Fibroblast of skin of abdomen (primary cell): ENCODE results near the gene SNW1. TPM values are rescaled to one million over a fixed set of nuclear protein-coding genes. Genes with fewer than 3 reads are reported as not detected.
"Not testable (repeated sequence)": the region's sequence is repeated elsewhere in the genome, so short reads cannot be mapped to it uniquely, and the experiment has no call there.

Source experiments
- DNase-seq: peaks from one replicate; pipeline ENCODE4 v3.0.0-alpha.2; 2013
- polyA plus RNA-seq, 2 experiments: library from polyadenylated mRNA; unstranded; fragments of 120-200 nt; gene quantifications; one replicate each; pipeline ENCODE4 v1.2.1, GENCODE V29; 2013; ENCODE audit not compliant: insufficient read length in 2 of 2

SNW1 gene
- polyA plus RNA-seq (2013, experiment 1 of 2; ENCODE audit: insufficient read length) = 66.9 TPM
- 64.1 TPM for polyA plus RNA-seq (2013, experiment 2 of 2; ENCODE audit: insufficient read length)

DNA sequence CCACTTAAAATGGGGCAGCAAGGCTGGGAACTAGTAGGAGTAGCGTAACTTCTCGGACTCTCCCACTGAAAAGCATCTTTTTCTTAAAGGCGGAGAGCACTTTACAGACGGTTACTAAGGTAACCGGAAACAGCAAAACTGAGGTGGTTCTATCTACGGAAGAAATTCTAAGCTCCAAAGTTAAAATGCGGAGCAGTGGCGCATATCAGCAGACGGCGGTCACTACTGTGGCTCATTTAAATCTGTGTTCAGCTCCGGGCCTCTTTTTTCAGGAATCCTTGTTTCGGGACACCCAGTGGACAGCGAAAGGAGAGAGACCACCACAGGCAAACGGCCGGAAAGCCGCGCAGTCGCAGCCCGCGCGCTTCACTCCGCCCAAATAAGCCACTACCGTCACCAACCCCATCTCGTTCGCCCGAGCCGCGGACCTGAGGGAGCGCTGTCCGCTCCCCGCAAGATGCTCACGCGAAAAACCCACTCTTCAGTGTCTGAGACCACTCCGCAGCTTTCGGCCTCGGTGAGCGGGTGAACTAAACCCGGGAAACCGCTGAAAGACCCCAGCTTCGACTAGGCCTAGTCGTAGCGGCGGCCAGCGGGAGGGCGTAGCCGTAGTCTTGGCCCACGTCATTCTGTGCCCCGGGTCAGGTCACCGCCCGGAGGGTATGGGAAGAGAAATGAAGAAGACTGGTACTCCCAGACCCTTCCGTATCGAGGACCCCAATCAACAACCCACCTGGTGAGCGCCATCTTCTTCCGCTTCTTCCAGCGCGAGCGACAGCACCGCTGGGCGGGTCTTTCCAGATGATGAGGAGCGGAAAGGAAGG is at the start of gene SNW1:
Gene SNW1 (minus strand): TSS at position 776 of the 824 bp plus-strand sequence. CDS start 29 bp downstream, at position 747.
- DNase-seq = peak; percentile 92

DNA sequence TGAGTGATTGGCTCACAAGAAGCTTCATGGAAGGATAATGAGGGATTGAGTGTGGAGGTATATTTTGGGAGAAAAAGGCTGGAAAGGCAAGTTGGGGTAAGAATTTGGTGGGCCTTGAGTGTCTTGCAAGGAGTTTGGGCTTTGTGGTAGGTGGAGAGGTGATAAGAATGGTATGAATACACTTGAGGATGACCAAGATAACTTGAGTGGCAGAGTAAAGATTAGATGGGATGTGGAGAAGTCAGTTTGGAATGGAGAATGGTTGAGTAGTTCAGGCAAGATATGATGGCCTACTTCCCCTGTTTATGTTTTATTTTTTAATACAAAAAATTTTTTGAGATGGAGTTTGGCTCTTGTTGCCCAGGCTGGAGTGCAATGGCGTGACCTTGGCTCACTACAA is 48.1 kb upstream of the SNW1 start:
- no peak for DNase-seq

DNA sequence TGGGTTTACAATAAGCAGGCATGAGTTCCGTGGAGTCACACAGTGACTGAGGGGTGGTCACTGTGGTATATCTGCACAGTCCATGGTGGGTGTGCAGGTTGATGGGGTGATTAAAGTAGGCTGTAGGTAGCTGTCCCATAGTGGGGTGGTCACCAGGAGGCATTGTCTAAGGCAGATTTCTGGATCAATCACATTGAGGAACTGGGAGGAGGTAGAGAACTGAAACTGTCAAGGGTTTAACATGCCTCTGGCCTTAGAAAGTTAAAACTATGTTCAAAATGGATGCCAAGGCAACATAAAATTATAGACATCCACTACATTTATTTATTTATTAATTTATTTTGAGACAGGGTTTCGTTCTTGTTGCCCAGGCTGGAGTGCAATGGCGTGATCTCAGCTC is 47.3 kb upstream of the SNW1 start:
- no peak for DNase-seq

DNA sequence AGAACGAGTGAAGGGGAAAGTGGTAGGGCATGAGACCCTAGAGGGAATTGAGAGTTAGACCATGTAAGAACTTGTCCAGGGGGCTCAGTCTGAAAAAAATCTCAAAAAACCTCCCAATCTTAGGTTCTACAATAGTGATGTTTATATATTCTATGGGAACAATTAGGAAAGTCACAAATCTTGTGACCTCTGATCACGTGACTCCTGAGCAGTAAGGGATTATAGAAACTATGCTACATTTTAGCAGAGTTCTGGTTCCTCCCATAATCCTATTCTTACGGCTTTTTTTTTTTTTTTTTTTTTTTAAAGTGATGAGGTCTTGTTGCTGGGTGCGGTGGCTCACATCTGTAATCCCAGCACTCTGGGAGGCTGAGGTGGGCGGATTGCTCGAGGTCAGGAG is 44.8 kb upstream of the SNW1 start:
- no peak for DNase-seq

DNA sequence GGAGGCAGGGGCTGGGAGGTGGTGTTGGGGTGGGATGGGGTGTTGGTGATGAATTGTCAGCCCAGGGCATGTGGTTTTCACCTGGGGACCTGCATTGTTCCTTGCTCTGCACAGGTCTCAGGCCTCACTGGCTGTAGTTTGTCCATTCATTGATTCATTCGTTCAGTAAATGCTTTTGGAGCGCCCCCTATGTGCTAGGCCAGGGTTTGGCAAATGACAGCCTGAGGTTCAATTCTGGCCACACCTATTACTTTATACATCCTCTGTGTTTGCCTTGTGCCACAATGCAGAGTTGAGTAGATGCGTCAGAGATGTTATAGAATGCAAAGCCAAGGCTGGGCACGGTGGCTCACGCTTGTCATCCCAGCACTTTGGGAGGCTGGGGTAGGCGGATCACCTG is 43.6 kb upstream of the SNW1 start:
- no peak for DNase-seq

DNA sequence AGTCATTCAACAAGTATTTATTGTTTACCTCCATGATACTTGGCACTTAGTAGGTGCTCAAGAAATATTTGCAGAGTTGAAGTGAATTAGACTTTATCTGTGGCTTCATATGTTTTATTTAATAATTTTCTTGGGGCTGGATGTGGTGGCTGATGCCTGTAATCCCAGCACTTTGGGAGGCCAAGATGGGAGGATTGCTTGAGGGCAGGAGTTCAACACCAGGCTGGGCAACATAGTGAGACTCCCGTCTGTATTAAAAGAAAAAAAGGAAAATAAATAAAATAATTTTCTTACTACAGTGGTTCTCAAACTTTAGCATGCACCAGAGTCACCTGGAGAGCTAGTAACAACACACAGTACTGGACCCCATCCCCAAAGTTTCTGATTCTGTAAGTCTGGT is 39.9 kb upstream of the SNW1 start:
- no peak for DNase-seq

DNA sequence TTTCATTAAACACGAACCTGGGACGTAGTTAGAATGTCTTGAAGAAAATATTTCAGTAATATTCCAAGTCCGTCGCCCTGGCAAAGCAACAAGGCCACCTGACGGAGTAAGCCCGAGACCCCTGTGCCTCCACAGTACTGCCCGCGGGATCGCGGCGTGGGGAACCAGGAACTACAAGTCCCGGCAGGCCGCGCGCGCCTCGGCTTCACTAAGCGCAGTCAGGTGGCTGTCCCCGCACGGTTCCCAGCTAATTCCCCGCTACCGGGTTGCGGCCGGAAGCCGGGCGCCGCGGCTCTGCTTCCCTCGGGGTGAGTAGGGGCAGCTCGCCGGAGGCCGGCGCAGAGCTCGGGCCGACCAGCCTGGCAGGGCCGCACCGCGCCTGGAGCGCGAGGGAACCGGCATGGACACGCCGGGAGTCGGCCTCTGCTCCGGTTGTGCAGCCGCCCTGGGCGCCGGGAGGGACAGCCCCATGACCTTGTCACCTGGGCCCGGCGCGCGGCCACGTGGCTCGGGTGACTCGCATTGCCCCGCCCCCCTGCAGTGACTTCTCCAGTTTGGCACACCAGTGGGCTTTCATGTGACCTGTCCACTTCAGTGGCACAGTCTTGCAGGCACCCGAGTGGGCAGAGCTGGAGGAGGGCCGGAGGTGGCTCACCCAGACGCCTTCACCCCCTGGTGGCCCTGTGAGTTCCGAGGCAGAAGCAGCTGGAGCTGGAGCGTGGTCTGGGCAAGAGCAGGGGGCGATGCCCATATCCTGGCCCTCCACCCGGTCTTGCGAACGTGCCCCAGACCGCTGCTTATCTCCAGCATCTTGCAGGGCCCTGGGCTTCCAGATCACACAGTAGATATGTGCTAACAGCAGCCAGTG is 39.1 kb upstream of the SNW1 start, which contains the start of gene ADCK1:
Gene ADCK1 (plus strand): TSS at position 247 of the 868 bp plus-strand sequence. CDS start 18,870 bp downstream, outside the sequence.
- peak; percentile 71 for DNase-seq

DNA sequence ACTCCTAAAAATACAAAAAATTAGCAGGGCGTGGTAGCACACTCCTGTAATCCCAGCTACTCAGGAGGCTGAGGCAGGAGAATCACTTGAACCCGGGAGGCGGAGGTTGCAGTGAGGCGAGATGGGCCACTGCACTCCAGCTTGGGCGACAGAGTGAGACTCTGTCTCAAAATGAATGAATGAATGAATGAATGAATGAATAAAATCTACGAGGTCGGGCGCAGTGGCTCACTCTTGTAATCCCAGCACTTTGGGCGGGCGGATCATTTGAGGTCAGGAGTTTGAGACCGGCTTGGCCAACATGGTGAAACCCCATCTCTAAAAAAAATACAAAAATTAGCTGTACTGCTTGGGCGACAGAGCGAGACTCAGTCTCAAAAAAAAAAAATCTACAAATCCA is 38.5 kb upstream of the SNW1 start:
- not testable (repeated sequence) for DNase-seq

DNA sequence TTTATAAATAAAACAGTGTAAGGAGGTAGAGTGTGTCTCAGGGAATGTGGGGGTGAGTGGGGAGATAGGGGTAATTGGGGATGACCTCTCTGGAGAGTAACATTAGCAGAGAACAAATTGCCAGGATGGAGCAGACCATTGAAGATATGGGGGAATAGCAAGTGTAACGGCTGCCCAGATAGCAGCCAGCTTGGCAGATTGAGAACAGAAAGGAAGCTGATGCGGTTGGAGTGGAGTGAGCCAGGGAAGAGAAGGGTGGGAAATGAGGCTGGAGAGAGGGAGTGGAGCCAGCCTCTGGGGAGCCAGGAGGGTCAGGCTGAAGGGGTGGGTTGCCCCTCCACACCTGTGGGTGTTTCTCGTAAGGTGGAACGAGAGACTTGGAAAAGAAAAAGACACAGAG is 33.4 kb upstream of the SNW1 start:
- no peak for DNase-seq

DNA sequence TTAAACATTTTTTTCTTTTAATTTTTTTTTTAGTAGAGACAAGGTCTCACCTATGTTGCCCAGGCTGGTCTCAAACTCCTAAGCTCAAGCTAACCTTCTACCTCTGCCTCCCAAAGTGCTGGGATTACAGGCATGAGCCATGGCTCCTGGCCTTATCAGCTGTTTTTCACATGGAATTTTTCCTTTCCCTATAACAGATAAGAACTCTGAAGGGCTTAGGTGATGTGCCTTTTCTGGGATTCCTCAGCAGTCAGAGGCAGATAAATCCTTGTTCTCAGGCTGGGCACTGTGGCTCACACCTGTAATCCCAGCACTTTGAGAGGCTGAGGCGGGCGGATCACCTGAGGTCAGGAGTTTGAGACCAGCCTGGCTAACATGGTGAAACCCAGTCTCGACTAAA is 32.3 kb upstream of the SNW1 start:
- DNase-seq = not testable (repeated sequence)

DNA sequence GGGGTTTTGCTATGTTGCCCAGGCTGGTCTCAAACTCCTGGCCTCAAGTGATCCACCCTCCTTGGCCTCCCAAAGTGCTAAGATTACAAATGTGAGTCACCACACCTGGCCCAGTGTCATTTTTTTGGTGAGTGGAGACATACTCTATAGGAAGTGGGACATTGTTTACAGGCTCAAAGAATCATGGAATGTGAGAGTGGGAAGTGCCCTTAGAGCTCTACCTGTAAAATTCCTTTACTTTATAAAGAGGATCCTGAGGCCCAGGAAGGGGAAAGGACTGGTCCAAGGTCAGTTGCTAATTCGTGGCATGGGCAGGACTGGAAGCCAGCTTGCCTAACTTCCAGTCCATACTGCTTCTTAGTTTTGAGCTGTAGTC is 30.3 kb upstream of the SNW1 start:
- DNase-seq = no peak

DNA sequence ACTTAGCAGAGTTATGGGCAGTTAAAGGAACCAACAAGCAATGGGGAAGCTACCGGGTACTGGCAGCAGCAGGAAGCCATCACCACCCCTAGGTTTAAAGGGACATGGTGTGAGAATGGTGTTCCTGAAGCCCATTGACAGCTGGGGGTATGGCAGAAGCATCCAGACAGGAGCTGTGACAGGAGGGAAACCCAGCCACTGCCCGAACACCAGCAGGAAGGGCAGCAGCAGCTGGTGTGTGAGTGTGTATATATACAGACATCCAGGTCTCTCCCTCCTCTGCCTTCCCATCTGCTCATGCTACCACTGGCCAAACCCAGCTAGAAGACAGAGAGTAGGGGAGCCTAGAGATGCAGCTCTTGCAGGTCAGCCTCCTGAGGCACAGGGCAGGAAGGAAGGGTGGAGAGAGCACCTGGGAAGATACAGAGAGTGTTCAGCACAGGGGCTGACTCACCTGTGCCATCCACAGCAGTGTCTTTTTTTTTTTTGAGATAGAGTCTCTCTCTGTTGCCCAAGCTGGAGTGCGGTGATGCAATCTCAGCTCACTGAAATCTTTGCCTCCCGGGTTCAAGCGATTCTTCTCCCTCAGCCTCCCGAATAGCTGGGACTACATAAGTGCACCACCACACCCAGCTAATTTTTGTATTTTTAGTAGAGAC is 29.7 kb upstream of the SNW1 start:
- no peak for DNase-seq

DNA sequence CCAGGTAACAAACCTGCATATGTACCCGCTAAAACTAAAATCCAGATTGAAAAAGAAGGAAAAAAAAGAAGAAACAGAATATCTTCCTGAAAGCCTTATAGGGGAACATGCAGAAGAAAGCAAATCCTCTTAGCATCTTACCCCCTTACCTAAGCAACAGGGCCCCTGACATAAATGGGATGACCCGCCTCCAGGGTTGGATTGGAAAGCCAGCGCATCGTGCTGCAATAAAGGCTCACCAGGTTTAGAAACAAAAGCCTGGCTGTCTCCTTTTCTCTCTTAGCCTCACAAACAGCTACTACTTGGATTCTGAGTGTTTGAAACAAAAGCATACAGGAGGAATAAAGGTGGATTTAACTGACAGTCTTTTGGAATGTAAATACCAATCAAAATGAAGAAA is 25.2 kb upstream of the SNW1 start:
- no peak for DNase-seq

DNA sequence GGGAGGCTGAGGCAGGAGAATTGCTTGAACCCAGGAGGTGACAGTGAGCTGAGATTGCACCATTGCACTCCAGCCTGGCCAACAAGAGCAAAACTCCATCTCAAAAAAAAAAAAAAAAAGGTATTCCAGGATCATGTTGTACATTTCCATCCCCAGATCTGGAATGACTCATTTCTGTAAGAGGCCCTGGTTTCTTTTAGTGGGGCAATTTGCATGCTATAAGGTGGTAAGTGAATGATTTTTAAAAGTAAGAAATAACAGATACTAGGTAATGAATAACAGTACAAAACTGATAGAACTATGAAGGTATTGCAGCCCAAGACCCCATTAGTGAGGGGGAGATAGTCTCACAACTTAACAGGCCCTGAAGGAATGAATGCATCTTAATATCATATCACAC is 21.2 kb upstream of the SNW1 start:
- DNase-seq = no peak

DNA sequence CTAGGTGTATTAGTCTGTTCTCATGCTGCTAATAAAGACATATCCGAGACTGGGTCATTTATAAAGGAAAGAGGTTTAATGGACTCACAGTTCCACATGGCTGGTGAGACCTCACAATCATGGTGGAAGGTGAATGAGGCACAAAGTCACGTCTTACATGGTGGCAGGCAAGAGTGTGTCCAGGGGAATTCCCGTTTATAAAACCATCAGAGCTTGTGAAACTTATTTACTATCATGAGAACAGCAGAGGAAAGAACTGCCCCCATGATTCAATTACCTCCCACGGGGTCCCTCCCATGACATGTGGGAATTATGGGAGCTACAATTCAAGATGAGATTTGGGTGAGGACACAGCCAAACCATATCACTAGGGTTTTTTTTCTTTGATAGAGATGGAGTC is 13.0 kb upstream of the SNW1 start:
- DNase-seq = not testable (repeated sequence)

DNA sequence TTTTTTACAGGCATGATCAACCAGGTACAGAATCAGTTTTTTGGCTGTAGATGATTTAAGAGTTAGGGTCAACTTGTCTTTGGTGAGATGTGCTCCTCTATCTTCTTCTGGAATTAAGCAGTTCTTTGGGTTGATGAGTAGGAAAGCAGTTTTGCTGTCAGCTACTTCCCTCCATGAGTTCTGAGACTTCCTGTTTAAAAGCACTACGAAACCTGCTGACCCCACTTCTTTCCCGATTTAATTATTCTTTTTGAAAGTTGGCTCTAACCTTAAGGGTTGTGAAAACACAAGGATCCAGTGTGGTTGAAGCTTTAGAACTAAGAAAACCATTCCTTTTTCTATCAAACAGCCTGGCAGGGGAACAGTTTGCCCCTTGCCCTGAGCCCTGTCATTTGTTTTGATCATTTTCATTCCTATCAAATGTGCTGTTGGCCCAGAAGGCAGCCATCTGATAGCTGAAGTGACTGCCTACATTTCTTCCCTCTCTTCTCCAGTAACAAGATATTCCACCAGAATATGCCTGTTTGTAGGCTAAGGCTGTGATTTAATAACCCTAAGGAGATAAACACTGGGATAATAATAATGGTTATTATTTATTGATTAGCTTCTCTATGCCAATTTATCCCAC is 7.6 kb upstream of the SNW1 start:
- DNase-seq = not testable (repeated sequence)

DNA sequence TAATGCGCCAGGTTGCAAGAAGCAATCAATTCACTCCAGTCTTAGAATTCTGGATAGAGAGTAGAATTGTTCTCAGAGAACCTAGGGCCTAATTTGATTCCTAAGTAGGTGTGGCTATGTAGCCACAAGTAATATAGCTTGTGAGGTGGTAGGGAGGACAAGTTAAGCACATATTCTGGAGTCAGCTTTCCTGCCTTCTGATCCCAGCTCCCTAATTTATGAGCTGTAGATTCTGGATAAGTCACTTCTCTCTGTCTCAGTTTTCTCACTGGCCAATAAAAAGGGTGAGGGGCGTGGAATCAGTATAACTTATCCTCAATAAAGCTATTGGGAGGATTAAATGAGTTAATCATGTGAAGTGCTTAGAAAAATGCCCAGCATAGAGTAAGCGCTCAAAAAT is 3.0 kb upstream of the SNW1 start:
- no peak for DNase-seq

DNA sequence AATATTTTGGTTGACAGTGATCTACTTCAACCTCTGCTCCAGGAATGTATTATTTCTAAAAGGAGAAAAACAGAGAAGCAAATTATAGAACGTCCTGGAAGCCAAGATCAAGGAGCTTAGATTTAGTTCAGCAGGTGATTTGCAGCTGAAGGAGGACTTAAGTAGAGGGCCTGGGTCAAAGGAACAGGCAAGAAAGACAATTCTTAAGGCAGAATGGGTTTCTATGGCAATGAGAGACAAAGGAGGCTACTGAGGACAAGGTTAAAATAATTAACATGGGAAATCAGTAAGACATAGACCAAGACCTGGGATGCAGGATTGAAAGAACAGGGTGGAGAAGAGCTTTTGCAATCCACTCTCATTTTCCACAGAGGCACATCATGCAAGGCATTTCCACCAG is 2.4 kb upstream of the SNW1 start:
- DNase-seq = no peak

DNA sequence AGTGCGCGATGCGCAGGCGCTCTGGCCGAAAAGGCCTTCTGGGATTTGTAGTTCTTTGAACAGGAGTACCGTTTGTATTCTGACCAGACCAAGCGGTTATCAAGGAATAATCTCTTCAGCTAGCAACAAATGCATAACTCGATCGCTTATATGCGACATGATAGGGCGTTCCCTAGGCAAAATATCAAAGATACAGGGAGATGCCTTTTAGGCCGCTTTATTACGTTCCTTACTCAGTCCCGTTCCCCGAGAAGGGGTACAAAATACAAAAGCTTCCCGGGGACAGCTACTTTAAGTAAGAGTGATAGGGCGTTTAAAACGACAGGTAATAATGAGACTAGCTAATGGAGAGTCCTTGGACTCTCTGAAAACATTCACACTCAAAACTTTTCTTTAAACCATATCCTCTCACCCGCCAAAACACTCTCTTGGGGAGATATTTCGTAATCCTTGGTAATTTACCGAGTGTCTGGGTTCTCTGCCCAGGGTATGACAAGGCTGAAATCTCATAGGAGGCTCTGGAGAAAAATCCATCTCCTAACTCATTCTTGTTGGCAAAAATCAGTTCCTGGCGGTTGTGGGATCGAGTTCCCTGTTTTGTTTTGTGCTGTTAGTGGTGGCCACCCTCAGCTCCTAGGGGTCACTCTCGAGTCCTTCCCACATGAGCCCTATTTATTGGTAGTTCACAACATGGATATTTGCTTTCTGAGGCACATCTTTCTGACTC is 412 bp upstream of the SNW1 start:
- peak; percentile 52 for DNase-seq

DNA sequence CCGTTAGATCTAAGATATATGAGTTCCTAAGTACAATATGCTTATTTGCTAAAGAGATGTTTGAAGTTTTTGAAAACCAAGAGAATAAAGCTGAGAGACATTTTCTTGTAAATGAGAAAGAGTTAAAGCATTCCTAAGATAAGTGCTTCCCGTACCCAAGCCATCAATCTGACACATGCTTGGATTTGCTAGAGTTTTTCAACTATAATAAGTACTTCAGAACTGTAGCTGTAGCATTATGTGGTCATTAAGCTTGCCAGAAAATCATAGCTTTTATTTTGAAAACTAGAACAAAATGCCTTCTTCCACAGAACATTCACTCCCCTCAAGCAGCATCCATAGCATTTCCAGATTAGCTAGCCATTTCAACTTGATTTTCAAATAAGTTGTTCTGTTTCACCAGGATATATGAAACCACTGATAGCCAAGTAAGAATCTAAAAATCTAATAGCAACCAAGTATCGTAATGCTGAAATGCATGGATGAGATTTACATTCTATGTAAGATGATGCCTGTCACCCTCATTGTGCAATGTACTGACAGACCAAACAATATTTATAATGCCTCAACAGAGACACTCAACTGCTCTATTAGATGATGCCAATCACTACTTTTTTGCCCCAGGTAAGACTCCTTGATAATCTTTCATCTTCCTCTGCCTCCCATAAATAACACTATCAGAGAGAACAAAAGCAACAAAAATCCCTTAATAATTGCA is 8.0 kb downstream of the SNW1 start:
- DNase-seq = peak; percentile 6

DNA sequence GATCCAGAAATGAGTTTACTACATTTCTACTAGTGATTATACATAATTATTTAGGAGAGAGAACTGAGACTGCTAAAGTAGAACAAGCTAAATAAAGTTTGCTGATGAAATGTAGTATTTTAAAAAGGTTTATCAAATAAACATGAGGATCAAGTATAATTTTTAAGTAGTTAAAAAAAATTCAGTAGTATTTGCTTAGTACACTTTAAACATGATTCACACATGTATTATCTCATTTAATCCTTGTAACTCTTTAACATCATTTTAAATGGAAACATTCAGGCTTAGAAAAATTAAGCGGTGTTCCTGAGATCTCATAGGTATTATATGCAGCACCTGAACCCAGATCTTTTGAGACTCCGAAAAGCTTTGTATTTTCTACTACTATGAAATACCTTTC is 8.7 kb downstream of the SNW1 start:
- DNase-seq = no peak
